PC-3 (cell line): ENCODE results near the gene SESN1. TPM values are rescaled to one million over a fixed set of nuclear protein-coding genes. Genes with fewer than 3 reads are reported as not detected.

ENCODE experiments used
- ATAC-seq: fragments of 200-7000 bp; cut with Tn5 transposase; 2 replicates; pipeline ENCODE4 v1.9.1; 2020; ENCODE audit warnings: mild to moderate bottlenecking, moderate library complexity
- BruUV-seq: library from RNA; stranded (reverse); fragments of 400-500 nt; replicated peaks from 2 replicates; lab custom pipeline; 2021; lab: Mats Ljungman, UMichigan
- CTCF ChIA-PET: fragments of 300-600 bp; sonication (Branson Sonifier 250); formaldehyde crosslinking; loops from one replicate; lab custom pipeline; 2022; ENCODE audit warnings: antibody characterized with exemption; lab: Charles Lee
- POLR2A ChIA-PET: fragments of 300-600 bp; sonication (Branson Sonifier 250); formaldehyde crosslinking; loops from one replicate; lab custom pipeline; 2022; ENCODE audit warnings: antibody characterized with exemption; ENCODE audit not compliant: unreplicated experiment; lab: Charles Lee
- DNase-seq: peaks from one replicate; pipeline ENCODE4 v3.0.0-alpha.2; 2015
- H2AFZ ChIP-seq: fragments of 300-600 bp; sonication (generic); 2 replicates; pipeline ENCODE4 v1.6.0; 2016; ENCODE audit warnings: antibody characterized with exemption, low read length
- H3F3A ChIP-seq: fragments of 300-600 bp; sonication (generic); one replicate; pipeline ENCODE4 v1.6.0; 2017; ENCODE audit warnings: antibody characterized with exemption, low read length, control low read depth, mild to moderate bottlenecking; ENCODE audit not compliant: unreplicated experiment
- H3K27ac ChIP-seq: fragments of 300-600 bp; sonication (generic); 2 replicates; pipeline ENCODE4 v1.5.1; 2016; ENCODE audit warnings: mild to moderate bottlenecking, low read length
- H3K27me3 ChIP-seq: fragments of 300-600 bp; sonication (generic); 2 replicates; pipeline ENCODE4 v1.6.1; 2016; ENCODE audit warnings: low read length, mixed read lengths
- H3K36me3 ChIP-seq: fragments of 300-600 bp; sonication (generic); 2 replicates; pipeline ENCODE4 v1.6.1; 2016; ENCODE audit warnings: low read depth, mixed run types, low read length, mixed read lengths
- H3K4me1 ChIP-seq: fragments of 300-600 bp; sonication (generic); 2 replicates; pipeline ENCODE4 v1.5.1; 2016; ENCODE audit warnings: low read length; ENCODE audit not compliant: insufficient read depth
- H3K4me2 ChIP-seq: fragments of 300-600 bp; sonication (generic); 2 replicates; pipeline ENCODE4 v1.6.0; 2016; ENCODE audit warnings: low read length
- H3K4me3 ChIP-seq: fragments of 300-600 bp; sonication (generic); 2 replicates; pipeline ENCODE4 v1.5.1; 2016; ENCODE audit warnings: mild to moderate bottlenecking, low read length, mixed read lengths
- H3K79me2 ChIP-seq: fragments of 300-600 bp; sonication (generic); 2 replicates; pipeline ENCODE4 v1.6.1; 2017; ENCODE audit warnings: low read length, mixed read lengths
- H3K9ac ChIP-seq: fragments of 300-600 bp; sonication (generic); 2 replicates; pipeline ENCODE4 v1.6.0; 2016; ENCODE audit warnings: mild to moderate bottlenecking, low read length
- H3K9me2 ChIP-seq: fragments of 300-600 bp; sonication (generic); replicated peaks from 2 replicates; pipeline ENCODE4 v1.6.1; 2016; ENCODE audit warnings: mixed run types, low read length, mixed read lengths
- H3K9me3 ChIP-seq: fragments of 300-600 bp; sonication (generic); 2 replicates; pipeline ENCODE4 v1.6.1; 2016; ENCODE audit warnings: low read length, mixed read lengths
- H4K20me1 ChIP-seq: fragments of 300-600 bp; sonication (generic); 2 replicates; pipeline ENCODE4 v1.6.1; 2016; ENCODE audit warnings: low read length, mixed read lengths
- CTCF ChIP-seq: fragments of 300-600 bp; sonication (generic); conservative IDR thresholded peaks from 2 replicates; pipeline ENCODE4 v1.5.1; 2017; ENCODE audit warnings: antibody characterized with exemption, low read depth, mild to moderate bottlenecking, low read length
- EZH2 ChIP-seq: fragments of 300-600 bp; sonication (generic); IDR thresholded peaks from one replicate; pipeline ENCODE4 v1.6.1; 2017; ENCODE audit warnings: antibody characterized with exemption, mild to moderate bottlenecking, low read length; ENCODE audit not compliant: unreplicated experiment
- EZH2phosphoT487 ChIP-seq: fragments of 300-600 bp; sonication (generic); IDR thresholded peaks from 2 replicates; pipeline ENCODE4 v1.6.1; 2018; ENCODE audit warnings: mild to moderate bottlenecking, antibody characterized with exemption, low read length, borderline replicate concordance
- intact Hi-C: fragments of 100-400 bp; cut with micrococcal nuclease; formaldehyde crosslinking; loops from 2 replicates; pipeline ENCODE4 v1.9.0; 2023
- total RNA-seq: library from RNA; depleted of rRNA; stranded (reverse); fragments of >200 nt; gene quantifications from 2 replicates; pipeline ENCODE4 v1.2.3, GENCODE V29; 2014

Gene SESN1
- total RNA-seq, 1 experiment from 2014 or later = 3.4 TPM

GRCh38 chr6:109062767-109063352, 31.8 kb downstream of the SESN1 start:
- intact Hi-C loops = no loop called here
- Histone ChIP-seq H3K4me3 (no peak overlapping the region), H3K9ac (no peak overlapping the region), H3K36me3 (no peaks in the 10 kb centered on the region), H4K20me1 (no peaks in the 10 kb centered on the region), H3K4me1 (peaks cover 4% of the 10 kb centered on the region; the same call in 1 of the 2 replicates), H3K27me3 (no peaks in the 10 kb centered on the region), H3K9me2 (no peaks in the 10 kb centered on the region), H3K9me3 (no peaks in the 10 kb centered on the region), H3K27ac (no peak overlapping the region), H3K79me2 (no peaks in the 10 kb centered on the region), H3K4me2 (no peak overlapping the region), H3F3A (no peaks in the 10 kb centered on the region), H2AFZ (no peak overlapping the region)
- ChIA-PET CTCF (no interaction called here), POLR2A (no interaction called here)
- no TSS peak for BruUV-seq
- no peak for TF ChIP-seq EZH2
- TF ChIP-seq EZH2phosphoT487 = no peak
- TF ChIP-seq CTCF = no peak
- DNase-seq (no peak), ATAC-seq (no peak)

- Histone ChIP-seq H3K9ac (no peak overlapping the region), H3K79me2 (no peaks in the 10 kb centered on the region), H3K9me2 (no peaks in the 10 kb centered on the region), H3K36me3 (no peaks in the 10 kb centered on the region), H2AFZ (no peak overlapping the region), H4K20me1 (no peaks in the 10 kb centered on the region), H3K27me3 (no peaks in the 10 kb centered on the region), H3K4me2 (no peak overlapping the region), H3K9me3 (no peaks in the 10 kb centered on the region), H3K4me1 (peaks cover 4% of the 10 kb centered on the region; the same call in 1 of the 2 replicates), H3K4me3 (no peak overlapping the region), H3K27ac (no peak overlapping the region), H3F3A (no peaks in the 10 kb centered on the region)
- ATAC-seq (no peak), DNase-seq (no peak)
- POLR2A ChIA-PET = no interaction called here
- intact Hi-C loops = no loop called here
- BruUV-seq = no TSS peak
- CTCF ChIA-PET = no interaction called here
- TF ChIP-seq EZH2 (no peak), EZH2phosphoT487 (no peak), CTCF (no peak)
These were observed 32.4 kb downstream of the SESN1 start for GRCh38 chr6:109062216-109062615.

DNA sequence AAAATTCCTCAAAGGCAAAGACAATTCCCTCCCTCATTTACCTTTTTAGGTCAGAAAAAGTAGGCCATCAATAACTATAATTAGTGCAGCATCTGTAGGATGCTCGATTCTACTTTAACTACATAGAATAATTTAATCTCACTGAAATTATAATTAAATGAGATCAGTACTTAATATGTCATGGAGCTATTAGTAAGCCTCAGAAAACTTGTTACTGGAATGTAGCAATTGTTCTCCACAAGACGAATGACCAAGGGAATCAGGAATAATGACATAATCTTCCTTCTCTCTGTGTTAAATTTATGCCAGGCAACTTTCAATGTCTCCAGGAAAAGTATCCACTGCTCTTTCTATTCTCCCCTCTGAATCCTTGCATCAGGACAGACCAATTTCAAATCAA, 34.1 kb downstream of the SESN1 start:
- intact Hi-C loops = no loop called here
- POLR2A ChIA-PET = interaction anchor here (0.6 to 0.7 kb wide), 2 partner anchors 90 to 280 kb away, joined by 3 read pairs; no protein-coding TSS in a partner anchor

More for the DNA sequence above, 34.1 kb downstream of the SESN1 start:
- no peak for ATAC-seq
- Histone ChIP-seq H3K36me3 (no peaks in the 10 kb centered on the region), H3K27me3 (no peaks in the 10 kb centered on the region), H3K27ac (no peak overlapping the region), H3K4me1 (peaks cover 4% of the 10 kb centered on the region; the same call in 1 of the 2 replicates), H3F3A (no peaks in the 10 kb centered on the region), H3K9me2 (no peaks in the 10 kb centered on the region), H2AFZ (no peak overlapping the region), H3K9me3 (no peaks in the 10 kb centered on the region), H3K4me2 (no peak overlapping the region), H3K4me3 (no peak overlapping the region), H3K79me2 (no peaks in the 10 kb centered on the region), H4K20me1 (no peaks in the 10 kb centered on the region), H3K9ac (no peak overlapping the region)
- TF ChIP-seq EZH2 (no peak), EZH2phosphoT487 (no peak), CTCF (no peak)
- DNase-seq = no peak
- no TSS peak for BruUV-seq
- CTCF ChIA-PET = no interaction called here
